ENCODE measurements around the gene OR5A2. TPM values are rescaled to one million over a fixed set of nuclear protein-coding genes. Genes with fewer than 3 reads are reported as not detected.

The OR5A2 gene
- total RNA-seq, 2 donors from 2014 or later: not detected

Other genes starting within 250 kb of the OR5A2 start
- under 1 TPM in 1 of 2 donors, not detected in 1; 0.11 TPM for gene MPEG1, start 213.5 kb downstream of the OR5A2 start, total RNA-seq
- not detected for gene OR5AN1, start 67.5 kb downstream of the OR5A2 start, total RNA-seq
- gene OR5A1, start 10.1 kb upstream of the OR5A2 start, total RNA-seq: not detected
- not detected for gene OR4D6, start 30.5 kb upstream of the OR5A2 start, total RNA-seq
- gene OR4D10, start 46.9 kb upstream of the OR5A2 start, total RNA-seq: not detected
- not detected for gene OR4D11, start 77.2 kb upstream of the OR5A2 start, total RNA-seq
- gene OR4D9, start 85.1 kb upstream of the OR5A2 start, total RNA-seq: not detected
- gene OSBP, start 189.4 kb upstream of the OR5A2 start, total RNA-seq: 10 to 100 TPM; 40.5 to 45.2 TPM
- 10 to 100 TPM; 50.5 to 62.9 TPM for gene PATL1, start 242.6 kb upstream of the OR5A2 start, total RNA-seq